HUES64 (cell line): Measurements from ENCODE around the gene SUFU. TPM values are rescaled to one million over a fixed set of nuclear protein-coding genes. Genes with fewer than 3 reads are reported as not detected.
"Not testable (repeated sequence)": the region's sequence is repeated elsewhere in the genome, so short reads cannot be mapped to it uniquely, and the experiment has no call there.

ENCODE experiments used
- H3K27ac ChIP-seq: 2 replicates; pipeline ENCODE4 v1.7.0; 2013; ENCODE audit warnings: low read depth, low read length, inconsistent platforms
- H3K27me3 ChIP-seq: 2 replicates; pipeline ENCODE4 v1.6.1; 2013; ENCODE audit warnings: mild to moderate bottlenecking, low read length; ENCODE audit not compliant: insufficient read depth
- H3K36me3 ChIP-seq: 2 replicates; pipeline ENCODE4 v1.6.1; 2013; ENCODE audit warnings: mild to moderate bottlenecking, low read length; ENCODE audit not compliant: insufficient read depth
- H3K4me1 ChIP-seq: 2 replicates; pipeline ENCODE4 v1.6.1; 2013; ENCODE audit warnings: mild to moderate bottlenecking, low read length, moderate library complexity; ENCODE audit not compliant: insufficient read depth
- H3K4me3 ChIP-seq: 2 replicates; pipeline ENCODE4 v1.5.1; 2013; ENCODE audit warnings: mild to moderate bottlenecking, low read length, moderate library complexity
- H3K9ac ChIP-seq: 2 replicates; pipeline ENCODE4 v1.6.1; 2013; ENCODE audit warnings: mild to moderate bottlenecking, low read depth, low read length
- H3K9me3 ChIP-seq: 2 replicates; pipeline ENCODE4 v1.6.1; 2013; ENCODE audit warnings: low read depth, low read length; ENCODE audit not compliant: insufficient read depth
- WGBS: fragments of 150-250, 120-280 bp; methylation state at CpG from one replicate; pipeline ENCODE4 v1.1.7; 2013; ENCODE audit warnings: missing lambda C conversion rate; 5-methylcytosine and 5-hydroxymethylcytosine counted together
- polyA plus RNA-seq, 2 experiments: library from polyadenylated mRNA; stranded (reverse); fragments of 50-300 nt; gene quantifications; one replicate each; pipeline ENCODE4 v1.2.3, GENCODE V29; 2013

SUFU gene
- 8.1 TPM for polyA plus RNA-seq (2013, experiment 1 of 2)
- polyA plus RNA-seq (2013, experiment 2 of 2) = 8.8 TPM

GRCh38 chr10:102503264-102504178 is at the start of gene SUFU:
SUFU (plus strand) TSS chr10:102503972; CDS start chr10:102504153, 181 bp downstream.
- WGBS = 2% methylated on average over 44 of the region's 44 CpGs
- H3K9me3 ChIP-seq = no peaks in the 10 kb centered on the region
- H3K4me3 ChIP-seq = peak within 1 kb of the TSS; percentile 82
- H3K27me3 ChIP-seq = peaks cover 12% of the 10 kb centered on the region
- H3K9ac ChIP-seq = peak within 1 kb of the TSS; percentile 52
- H3K36me3 ChIP-seq = no peaks in the 10 kb centered on the region
- H3K4me1 ChIP-seq = peaks cover 14% of the 10 kb centered on the region; the same call in 1 of the 2 replicates
- H3K27ac ChIP-seq = peak within 1 kb of the TSS; percentile 15; the same call in 1 of the 2 replicates

- not testable (repeated sequence) for H3K9ac ChIP-seq, H3K27me3 ChIP-seq, H3K9me3 ChIP-seq
- Histone ChIP-seq H3K4me3 (0 out of 2 replicates have a peak overlapping the region, but pooled peaks have one; percentile 14), H3K36me3 (peaks cover 29% of the 10 kb centered on the region), H3K4me1 (peaks cover 32% of the 10 kb centered on the region), H3K27ac (peak overlapping the region; percentile 59; the same call in 1 of the 2 replicates)
- WGBS = 58% methylated on average over 13 of the region's 13 CpGs
Measured at GRCh38 chr10:102454662-102455487, 48.9 kb upstream of the SUFU start.

- no peak overlapping the region for H3K4me3 ChIP-seq
- no peaks in the 10 kb centered on the region for H3K27me3 ChIP-seq
- H3K9me3 ChIP-seq = no peaks in the 10 kb centered on the region
- peaks cover 32% of the 10 kb centered on the region for H3K4me1 ChIP-seq
- WGBS = 70% methylated on average over 7 of the region's 7 CpGs
- peaks cover 29% of the 10 kb centered on the region for H3K36me3 ChIP-seq
- H3K9ac ChIP-seq = no peak overlapping the region
- peak overlapping the region; percentile 53; the same call in 1 of the 2 replicates for H3K27ac ChIP-seq
Measured at GRCh38 chr10:102455893-102456471, 47.8 kb upstream of the SUFU start.

- H3K9ac ChIP-seq = no peak overlapping the region
- peaks cover 32% of the 10 kb centered on the region for H3K4me1 ChIP-seq
- no peak overlapping the region for H3K27ac ChIP-seq
- H3K9me3 ChIP-seq = no peaks in the 10 kb centered on the region
- H3K36me3 ChIP-seq = peaks cover 20% of the 10 kb centered on the region
- H3K27me3 ChIP-seq = peaks cover 4% of the 10 kb centered on the region; the same call in 1 of the 2 replicates
- 93% methylated on average over 9 of the region's 9 CpGs for WGBS
- H3K4me3 ChIP-seq = no peak overlapping the region
Measured at GRCh38 chr10:102457591-102458150, 46.1 kb upstream of the SUFU start.

- Histone ChIP-seq H3K36me3 (peaks cover 14% of the 10 kb centered on the region), H3K4me3 (no peak overlapping the region), H3K4me1 (peaks cover 33% of the 10 kb centered on the region), H3K9ac (no peak overlapping the region), H3K27me3 (peaks cover 6% of the 10 kb centered on the region; the same call in 1 of the 2 replicates), H3K27ac (no peak overlapping the region), H3K9me3 (no peaks in the 10 kb centered on the region)
- 91% methylated on average over 4 of the region's 4 CpGs for WGBS
Measured at GRCh38 chr10:102458656-102459055, 45.1 kb upstream of the SUFU start.

GRCh38 chr10:102460836-102461186 is 43.0 kb upstream of the SUFU start:
- Histone ChIP-seq H3K4me3 (peak overlapping the region; percentile 31), H3K9me3 (no peaks in the 10 kb centered on the region), H3K27ac (peak overlapping the region; percentile 2; the same call in 1 of the 2 replicates), H3K9ac (peak overlapping the region; percentile 60), H3K4me1 (peaks cover 20% of the 10 kb centered on the region), H3K27me3 (peaks cover 6% of the 10 kb centered on the region; the same call in 1 of the 2 replicates), H3K36me3 (0 out of 2 replicates have a peak, but pooled peaks cover 8% of the 10 kb centered on the region)
- WGBS = 51% methylated on average over 8 of the region's 8 CpGs

- H3K9ac ChIP-seq = peak overlapping the region; percentile 60
- WGBS = 1% methylated on average over 54 of the region's 54 CpGs
- H3K4me3 ChIP-seq = peak overlapping the region; percentile 68
- peak overlapping the region; percentile 2; the same call in 1 of the 2 replicates for H3K27ac ChIP-seq
- peaks cover 17% of the 10 kb centered on the region for H3K4me1 ChIP-seq
- H3K9me3 ChIP-seq = no peaks in the 10 kb centered on the region
- H3K36me3 ChIP-seq = 0 out of 2 replicates have a peak, but pooled peaks cover 3% of the 10 kb centered on the region
- peaks cover 6% of the 10 kb centered on the region; the same call in 1 of the 2 replicates for H3K27me3 ChIP-seq
Measured at GRCh38 chr10:102461187-102462054, 42.4 kb upstream of the SUFU start.

GRCh38 chr10:102462512-102463054 is 41.2 kb upstream of the SUFU start:
- peaks cover 6% of the 10 kb centered on the region; the same call in 1 of the 2 replicates for H3K27me3 ChIP-seq
- peaks cover 17% of the 10 kb centered on the region for H3K4me1 ChIP-seq
- peak overlapping the region; percentile 35 for H3K4me3 ChIP-seq
- H3K27ac ChIP-seq = no peak overlapping the region
- H3K9me3 ChIP-seq = no peaks in the 10 kb centered on the region
- H3K36me3 ChIP-seq = no peaks in the 10 kb centered on the region
- WGBS = 66% methylated on average over 6 of the region's 6 CpGs
- H3K9ac ChIP-seq = no peak overlapping the region

- no peak overlapping the region for H3K4me3 ChIP-seq
- no peak overlapping the region for H3K27ac ChIP-seq
- no peak overlapping the region for H3K9ac ChIP-seq
- peaks cover 6% of the 10 kb centered on the region; the same call in 1 of the 2 replicates for H3K27me3 ChIP-seq
- H3K36me3 ChIP-seq = no peaks in the 10 kb centered on the region
- 85% methylated on average over 10 of the region's 10 CpGs for WGBS
- H3K9me3 ChIP-seq = no peaks in the 10 kb centered on the region
- peaks cover 17% of the 10 kb centered on the region for H3K4me1 ChIP-seq
Measured at GRCh38 chr10:102463983-102464382, 39.8 kb upstream of the SUFU start.
